GM12875 (cell line): Measurements from ENCODE around the gene ENTR1.

Experiments
- H3K4me3 ChIP-seq: one replicate; pipeline ENCODE4 v1.5.1; 2011; ENCODE audit warnings: low read depth, low read length, control low read depth
- CTCF ChIP-seq: IDR thresholded peaks from 2 replicates; pipeline ENCODE4 v1.5.1; 2011; ENCODE audit warnings: low read depth, mild to moderate bottlenecking, control low read depth, inconsistent platforms, low read length, moderate library complexity, borderline replicate concordance; ENCODE audit not compliant: insufficient read depth

The ENTR1 gene

GRCh38 chr9:136353757-136354488 lies 56.5 kb downstream of the ENTR1 start:
- TF ChIP-seq CTCF = no peak
- H3K4me3 ChIP-seq = no peak overlapping the region

GRCh38 chr9:136353088-136353487 lies 57.3 kb downstream of the ENTR1 start:
- no peak for TF ChIP-seq CTCF
- H3K4me3 ChIP-seq = no peak overlapping the region

- H3K4me3 ChIP-seq = no peak overlapping the region
- no peak for TF ChIP-seq CTCF
Observed at GRCh38 chr9:136352682-136353081, 57.7 kb downstream of the ENTR1 start.
